Neural cell (in vitro differentiated cells): Measurements from ENCODE around the gene SLC25A23. TPM values are rescaled to one million over a fixed set of nuclear protein-coding genes. Genes with fewer than 3 reads are reported as not detected.

Source experiments
- H2AFZ ChIP-seq: fragments of 200-600, 300-800 bp; sonication (generic), shearing (Covaris generic); 2 replicates; pipeline ENCODE4 v1.6.0; 2014; ENCODE audit warnings: low read depth, mild to moderate bottlenecking, antibody characterized with exemption, low read length, moderate library complexity
- H3F3A ChIP-seq: fragments of 200-600 bp; shearing (Covaris generic); 2 replicates; pipeline ENCODE4 v1.6.1; 2016; ENCODE audit warnings: mild to moderate bottlenecking, moderate library complexity, mixed read lengths, antibody characterized with exemption, low read length; ENCODE audit not compliant: insufficient read depth, poor library complexity, severe bottlenecking
- H3K27ac ChIP-seq: fragments of 200-600, 300-800 bp; sonication (generic), shearing (Covaris generic); 2 replicates; pipeline ENCODE4 v1.5.1; 2014; ENCODE audit warnings: mild to moderate bottlenecking, low read length, moderate library complexity
- H3K27me3 ChIP-seq: fragments of 300-800, 200-600 bp; sonication (generic), shearing (Covaris generic); 2 replicates; pipeline ENCODE4 v1.6.0; 2014; ENCODE audit warnings: mild to moderate bottlenecking, low read depth, low read length, moderate library complexity; ENCODE audit not compliant: insufficient read depth
- H3K36me3 ChIP-seq: fragments of 300-800, 200-600 bp; sonication (generic), shearing (Covaris generic); 2 replicates; pipeline ENCODE4 v1.5.1; 2014; ENCODE audit warnings: mild to moderate bottlenecking, antibody characterized with exemption, low read length, moderate library complexity; ENCODE audit not compliant: insufficient read depth
- H3K4me2 ChIP-seq: fragments of 300-800, 200-600 bp; sonication (generic), shearing (Covaris generic); 2 replicates; pipeline ENCODE4 v1.6.0; 2014; ENCODE audit warnings: mild to moderate bottlenecking, low read length
- H3K4me3 ChIP-seq: fragments of 300-800, 200-600 bp; sonication (generic), shearing (Covaris generic); 2 replicates; pipeline ENCODE4 v1.5.1; 2014; ENCODE audit warnings: mild to moderate bottlenecking, low read length, moderate library complexity
- H3K79me2 ChIP-seq: fragments of 200-600 bp; shearing (Covaris generic); replicated peaks from 2 replicates; pipeline ENCODE4 v1.6.0; 2014; ENCODE audit warnings: mild to moderate bottlenecking, low read length, moderate library complexity; ENCODE audit not compliant: insufficient read depth
- H3K9ac ChIP-seq: fragments of 300-800, 200-600 bp; sonication (generic), shearing (Covaris generic); 2 replicates; pipeline ENCODE4 v1.6.1; 2016; ENCODE audit warnings: mild to moderate bottlenecking, low read length, mixed read lengths
- H3K9me2 ChIP-seq: fragments of 200-600 bp; shearing (Covaris generic); 2 replicates; pipeline ENCODE4 v1.6.1; 2016; ENCODE audit warnings: mild to moderate bottlenecking, low read length, mixed read lengths; ENCODE audit not compliant: insufficient read depth
- H3K9me3 ChIP-seq: fragments of 200-600, 300-800 bp; sonication (generic), shearing (Covaris generic); 2 replicates; pipeline ENCODE4 v1.6.1; 2016; ENCODE audit warnings: mild to moderate bottlenecking, mixed run types, low read length, moderate library complexity, mixed read lengths
- H4K20me1 ChIP-seq: fragments of 200-600 bp; shearing (Covaris generic); 2 replicates; pipeline ENCODE4 v1.6.1; 2016; ENCODE audit warnings: mild to moderate bottlenecking, mixed run types; ENCODE audit not compliant: insufficient read depth
- CTCF ChIP-seq: fragments of 450-650 bp; IDR thresholded peaks from 2 replicates; pipeline ENCODE4 v1.5.1; 2014; ENCODE audit warnings: antibody characterized with exemption, mild to moderate bottlenecking, moderate library complexity; ENCODE audit not compliant: poor library complexity, severe bottlenecking
- EP300 ChIP-seq: fragments of 450-650 bp; conservative IDR thresholded peaks from 2 replicates; pipeline ENCODE4 v1.6.1; 2014; ENCODE audit warnings: antibody characterized with exemption, mild to moderate bottlenecking, moderate library complexity; ENCODE audit not compliant: poor library complexity, severe bottlenecking
- EZH2 ChIP-seq: fragments of 200-600, 300-800 bp; shearing (Covaris generic), sonication (generic); IDR thresholded peaks from 2 replicates; pipeline ENCODE4 v1.6.1; 2014; ENCODE audit warnings: antibody characterized with exemption, low read length, borderline replicate concordance, mild to moderate bottlenecking; ENCODE audit not compliant: insufficient read depth, poor library complexity, severe bottlenecking
- MXI1 ChIP-seq: fragments of 450-650 bp; conservative IDR thresholded peaks from 2 replicates; pipeline ENCODE4 v1.6.1; 2014; ENCODE audit warnings: antibody characterized with exemption, mild to moderate bottlenecking; ENCODE audit not compliant: poor library complexity, severe bottlenecking
- POLR2AphosphoS5 ChIP-seq: IDR thresholded peaks from 2 replicates; pipeline ENCODE4 v1.6.1; 2012
- RAD21 ChIP-seq: fragments of 450-650 bp; conservative IDR thresholded peaks from 2 replicates; pipeline ENCODE4 v1.6.1; 2014; ENCODE audit warnings: antibody characterized with exemption, mild to moderate bottlenecking, moderate library complexity
- REST ChIP-seq: IDR thresholded peaks from 2 replicates; pipeline ENCODE4 v1.6.1; 2012; ENCODE audit warnings: borderline replicate concordance
- SMC3 ChIP-seq: fragments of 450-650 bp; conservative IDR thresholded peaks from 2 replicates; pipeline ENCODE4 v1.6.1; 2014; ENCODE audit warnings: antibody characterized with exemption, mild to moderate bottlenecking, moderate library complexity; ENCODE audit not compliant: poor library complexity
- TAF1 ChIP-seq: IDR thresholded peaks from 2 replicates; pipeline ENCODE4 v1.6.1; 2012; ENCODE audit warnings: low read depth
- polyA plus RNA-seq: library from polyadenylated mRNA; depleted of rRNA; stranded (reverse); fragments of >200 nt; gene quantifications from 2 replicates; pipeline ENCODE4 v1.2.3, GENCODE V29; 2014

The SLC25A23 gene
- polyA plus RNA-seq, 1 donor from 2014 or later: 36.3 TPM

- H3K4me3 ChIP-seq: peak overlapping the region; percentile 62
- no peaks in the 10 kb centered on the region for H3K36me3 ChIP-seq
- peak overlapping the region; percentile 23 for H2AFZ ChIP-seq
- no peaks in the 10 kb centered on the region for H3K9me2 ChIP-seq
- H3F3A ChIP-seq: no peaks in the 10 kb centered on the region
- H3K27ac ChIP-seq: no peak overlapping the region
- no peak overlapping the region for H3K9ac ChIP-seq
- H3K9me3 ChIP-seq: no peaks in the 10 kb centered on the region
- H3K27me3 ChIP-seq: peaks cover 17% of the 10 kb centered on the region
- TF ChIP-seq MXI1 (peak; percentile 43), EZH2 (no peak), POLR2AphosphoS5 (no peak), TAF1 (no peak)
- H3K4me2 ChIP-seq: no peak overlapping the region
- H4K20me1 ChIP-seq: no peaks in the 10 kb centered on the region
- no peaks in the 10 kb centered on the region for H3K79me2 ChIP-seq
Observed at GRCh38 chr19:6475321-6476108, 15.9 kb upstream of the SLC25A23 start.

DNA sequence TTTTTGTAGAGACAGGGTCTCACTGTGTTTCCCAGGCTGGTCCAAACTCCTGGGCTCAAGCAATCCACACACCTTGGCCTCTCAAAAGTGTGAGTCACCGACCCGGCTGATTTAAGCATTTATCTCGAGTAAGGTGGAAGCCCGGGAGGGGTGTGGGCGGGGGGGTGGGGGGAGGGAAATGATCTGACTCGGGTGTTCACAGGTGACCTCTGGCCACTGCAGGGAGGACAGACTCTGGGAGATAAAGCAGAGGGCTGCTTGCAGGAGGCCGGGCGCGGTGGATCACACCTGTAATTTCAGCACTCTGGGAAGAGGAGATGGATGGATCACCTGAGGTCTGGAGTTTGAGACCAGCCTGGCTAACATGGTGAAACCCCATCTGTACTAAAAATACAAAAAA lies 14.1 kb upstream of the SLC25A23 start:
- no peaks in the 10 kb centered on the region for H3F3A ChIP-seq
- H3K36me3 ChIP-seq: no peaks in the 10 kb centered on the region
- H3K79me2 ChIP-seq: no peaks in the 10 kb centered on the region
- H2AFZ ChIP-seq: no peak overlapping the region
- no peak overlapping the region for H3K9ac ChIP-seq
- no peak overlapping the region for H3K4me2 ChIP-seq
- H3K9me2 ChIP-seq: no peaks in the 10 kb centered on the region
- H3K27ac ChIP-seq: no peak overlapping the region
- no peak overlapping the region for H3K4me3 ChIP-seq
- peaks cover 17% of the 10 kb centered on the region for H3K27me3 ChIP-seq
- no peak for TF ChIP-seq EP300
- no peak for TF ChIP-seq POLR2AphosphoS5
- no peak for TF ChIP-seq SMC3
- TF ChIP-seq EZH2: no peak
- no peak for TF ChIP-seq CTCF
- TF ChIP-seq MXI1: no peak
- no peak for TF ChIP-seq RAD21
- no peak for TF ChIP-seq REST
- no peak for TF ChIP-seq TAF1
- no peaks in the 10 kb centered on the region for H4K20me1 ChIP-seq
- H3K9me3 ChIP-seq: no peaks in the 10 kb centered on the region
